Mesendoderm (in vitro differentiated cells): Measurements from ENCODE around the gene RAPGEF2.
A peak's percentile ranks its signal among the peaks of the same experiment; 100 is the strongest.
"Not testable (repeated sequence)": the region's sequence is repeated elsewhere in the genome, so short reads cannot be mapped to it uniquely, and the experiment has no call there.

Source experiments
- DNase-seq: peaks from one replicate; pipeline ENCODE4 v3.0.0; 2013
- H2AK5ac ChIP-seq: 2 replicates; pipeline ENCODE4 v1.6.1; 2013; ENCODE audit warnings: low read length, inconsistent platforms
- H2BK120ac ChIP-seq: 2 replicates; pipeline ENCODE4 v1.6.1; 2013; ENCODE audit warnings: low read depth, mild to moderate bottlenecking, low read length, moderate library complexity, mixed read lengths
- H2BK15ac ChIP-seq: replicated peaks from 2 replicates; pipeline ENCODE4 v1.6.1; 2013; ENCODE audit warnings: low read depth, mild to moderate bottlenecking, moderate library complexity
- H2BK5ac ChIP-seq: 2 replicates; pipeline ENCODE4 v1.6.1; 2013; ENCODE audit warnings: low read length, inconsistent platforms
- H3K18ac ChIP-seq: 2 replicates; pipeline ENCODE4 v1.6.1; 2013; ENCODE audit warnings: mild to moderate bottlenecking, low read length, mixed read lengths
- H3K23ac ChIP-seq: one replicate; pipeline ENCODE4 v1.6.1; 2013; ENCODE audit warnings: low read length
- H3K27ac ChIP-seq: 2 replicates; pipeline ENCODE4 v1.5.1; 2013; ENCODE audit warnings: low read depth, mild to moderate bottlenecking, inconsistent platforms, low read length, moderate library complexity
- H3K27me3 ChIP-seq: 2 replicates; pipeline ENCODE4 v1.6.1; 2013; ENCODE audit warnings: low read length, control low read depth, mild to moderate bottlenecking, inconsistent platforms; ENCODE audit not compliant: insufficient read depth, poor library complexity
- H3K36me3 ChIP-seq: 2 replicates; pipeline ENCODE4 v1.6.1; 2013; ENCODE audit warnings: low read length, inconsistent platforms; ENCODE audit not compliant: control insufficient read depth, insufficient read depth
- H3K4ac ChIP-seq: one replicate; pipeline ENCODE4 v1.6.1; 2013; ENCODE audit warnings: low read depth, mild to moderate bottlenecking, low read length, moderate library complexity
- H3K4me1 ChIP-seq: 2 replicates; pipeline ENCODE4 v1.6.1; 2013; ENCODE audit warnings: low read depth, low read length, inconsistent platforms; ENCODE audit not compliant: control insufficient read depth
- H3K4me2 ChIP-seq: 2 replicates; pipeline ENCODE4 v1.6.1; 2013; ENCODE audit warnings: low read length
- H3K4me3 ChIP-seq: 2 replicates; pipeline ENCODE4 v1.5.1; 2013; ENCODE audit warnings: mild to moderate bottlenecking, low read length
- H3K56ac ChIP-seq: one replicate; pipeline ENCODE4 v1.6.1; 2013; ENCODE audit warnings: low read length
- H3K79me1 ChIP-seq: 2 replicates; pipeline ENCODE4 v1.6.1; 2013; ENCODE audit warnings: low read length, inconsistent platforms
- H3K79me2 ChIP-seq: 2 replicates; pipeline ENCODE4 v1.6.1; 2013; ENCODE audit warnings: mild to moderate bottlenecking, low read length; ENCODE audit not compliant: control insufficient read depth, insufficient read depth
- H3K9ac ChIP-seq: 2 replicates; pipeline ENCODE4 v1.6.1; 2013; ENCODE audit warnings: low read length, inconsistent platforms
- H4K5ac ChIP-seq: one replicate; pipeline ENCODE4 v1.6.1; 2013; ENCODE audit warnings: low read length
- H4K8ac ChIP-seq: one replicate; pipeline ENCODE4 v1.6.1; 2013; ENCODE audit warnings: low read depth, mild to moderate bottlenecking, control low read depth, low read length, moderate library complexity
- WGBS: extraction: QIAGEN DNeasy Blood & Tissue Kit; methylation state at CpG from one replicate; pipeline ENCODE4 v1.1.7; 2013; ENCODE audit warnings: low lambda C conversion rate, missing lambda C conversion rate; ENCODE audit not compliant: insufficient coverage; ENCODE audit errors: extremely low coverage; 5-methylcytosine and 5-hydroxymethylcytosine counted together

RAPGEF2 gene

DNA sequence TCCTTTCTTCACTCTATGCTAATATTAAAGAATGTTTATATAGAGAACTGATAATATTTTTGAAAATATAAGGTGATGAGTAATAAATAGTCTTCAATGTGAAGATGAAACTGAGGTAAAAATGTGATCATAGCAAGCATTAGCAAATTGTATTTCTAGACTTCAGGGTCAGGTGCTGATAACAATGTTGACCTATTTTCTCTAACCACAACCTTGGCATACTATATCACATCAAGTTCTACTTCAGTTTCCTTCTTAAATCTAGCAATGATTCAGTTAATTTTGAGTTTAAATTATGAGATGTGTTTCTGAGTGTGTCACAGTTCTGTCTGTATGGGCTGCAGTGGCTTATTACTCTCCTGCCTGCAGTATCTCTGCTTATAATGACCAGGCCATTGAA is 209.4 kb downstream of the RAPGEF2 start:
- H3K4me2 ChIP-seq: no peak overlapping the region
- H3K23ac ChIP-seq: no peak overlapping the region
- peaks cover 5% of the 10 kb centered on the region for H3K4me1 ChIP-seq
- no peak overlapping the region for H4K8ac ChIP-seq
- no peaks in the 10 kb centered on the region for H3K79me2 ChIP-seq
- no peaks in the 10 kb centered on the region for H3K36me3 ChIP-seq
- H3K4me3 ChIP-seq: no peak overlapping the region
- H2AK5ac ChIP-seq: no peak overlapping the region
- H3K56ac ChIP-seq: no peak overlapping the region
- H3K27me3 ChIP-seq: no peaks in the 10 kb centered on the region
- no peak overlapping the region for H3K9ac ChIP-seq
- H2BK120ac ChIP-seq: no peak overlapping the region
- no peak overlapping the region for H4K5ac ChIP-seq
- H3K79me1 ChIP-seq: peaks cover under 1% of the 10 kb centered on the region
- no peak overlapping the region for H2BK5ac ChIP-seq
- no peak overlapping the region for H3K27ac ChIP-seq
- H3K4ac ChIP-seq: no peak overlapping the region
- no peak overlapping the region for H3K18ac ChIP-seq
- no peak overlapping the region for H2BK15ac ChIP-seq
- DNase-seq: no peak

DNA sequence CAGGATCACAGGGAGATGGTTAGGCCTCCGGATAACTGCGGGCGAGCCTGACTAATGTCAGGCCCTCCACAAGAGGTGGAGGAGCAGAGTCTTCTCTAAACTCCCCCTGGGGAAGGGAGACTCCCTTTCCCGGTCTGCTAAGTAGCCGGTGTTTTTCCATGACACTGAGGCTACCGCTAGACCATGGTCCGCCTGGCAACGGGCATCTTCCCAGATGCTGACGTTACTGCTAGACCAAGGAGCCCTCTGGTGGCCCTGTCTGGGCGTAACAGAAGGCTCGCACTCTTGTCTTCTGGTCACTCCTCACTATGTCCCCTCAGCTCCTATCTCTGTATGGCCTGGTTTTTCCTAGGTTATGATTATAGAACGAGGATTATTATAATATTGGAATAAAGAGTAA is 213.0 kb downstream of the RAPGEF2 start:
- not testable (repeated sequence) for H3K4me3 ChIP-seq, H4K5ac ChIP-seq, H3K4me1 ChIP-seq, H2AK5ac ChIP-seq, H3K27me3 ChIP-seq, H2BK120ac ChIP-seq, H2BK5ac ChIP-seq, H3K23ac ChIP-seq, H2BK15ac ChIP-seq, H3K79me2 ChIP-seq, H3K27ac ChIP-seq, H3K18ac ChIP-seq, H4K8ac ChIP-seq, H3K9ac ChIP-seq, H3K36me3 ChIP-seq, H3K79me1 ChIP-seq, H3K4ac ChIP-seq, H3K4me2 ChIP-seq
- peak overlapping the region; percentile 11 for H3K56ac ChIP-seq
- WGBS: no CpG with 5 or more reads among the region's 12 CpGs
- DNase-seq: peak; percentile 93

- Histone ChIP-seq H3K27me3 (no peaks in the 10 kb centered on the region), H2BK15ac (no peak overlapping the region), H2AK5ac (no peak overlapping the region), H3K36me3 (no peaks in the 10 kb centered on the region), H2BK120ac (no peak overlapping the region), H3K9ac (no peak overlapping the region), H3K23ac (no peak overlapping the region), H4K5ac (no peak overlapping the region), H2BK5ac (no peak overlapping the region), H3K4me3 (no peak overlapping the region), H3K56ac (no peak overlapping the region), H3K4me2 (no peak overlapping the region), H3K27ac (no peak overlapping the region), H3K4ac (no peak overlapping the region), H3K79me2 (peaks cover 2% of the 10 kb centered on the region), H3K4me1 (no peaks in the 10 kb centered on the region), H3K79me1 (peaks cover 5% of the 10 kb centered on the region), H3K18ac (no peak overlapping the region), H4K8ac (no peak overlapping the region)
- DNase-seq: no peak
- WGBS: no CpG with 5 or more reads among the region's 5 CpGs
Observed at GRCh38 chr4:159317203-159317602, 214.3 kb downstream of the RAPGEF2 start.

GRCh38 chr4:159319027-159319426 is 216.1 kb downstream of the RAPGEF2 start:
- Histone ChIP-seq H3K18ac (no peak overlapping the region), H3K4me2 (no peak overlapping the region), H3K4me1 (no peaks in the 10 kb centered on the region), H3K4me3 (no peak overlapping the region), H3K56ac (no peak overlapping the region), H3K27me3 (no peaks in the 10 kb centered on the region), H4K8ac (no peak overlapping the region), H3K4ac (no peak overlapping the region), H3K79me2 (peaks cover 2% of the 10 kb centered on the region), H4K5ac (no peak overlapping the region), H3K27ac (no peak overlapping the region), H2AK5ac (no peak overlapping the region), H2BK15ac (no peak overlapping the region), H2BK5ac (no peak overlapping the region), H3K36me3 (no peaks in the 10 kb centered on the region), H2BK120ac (no peak overlapping the region), H3K23ac (no peak overlapping the region), H3K9ac (no peak overlapping the region), H3K79me1 (peaks cover 5% of the 10 kb centered on the region)
- peak; percentile 10 for DNase-seq
- no CpG with 5 or more reads among the region's 4 CpGs for WGBS

- no peak overlapping the region for H3K4me3 ChIP-seq
- H3K56ac ChIP-seq: no peak overlapping the region
- no peak overlapping the region for H3K18ac ChIP-seq
- H2BK5ac ChIP-seq: no peak overlapping the region
- no peaks in the 10 kb centered on the region for H3K36me3 ChIP-seq
- no peak overlapping the region for H4K5ac ChIP-seq
- no peak overlapping the region for H3K4ac ChIP-seq
- H3K4me2 ChIP-seq: no peak overlapping the region
- H4K8ac ChIP-seq: no peak overlapping the region
- no peaks in the 10 kb centered on the region for H3K27me3 ChIP-seq
- no peak overlapping the region for H2BK120ac ChIP-seq
- no peak overlapping the region for H2AK5ac ChIP-seq
- no peak overlapping the region for H2BK15ac ChIP-seq
- H3K23ac ChIP-seq: no peak overlapping the region
- no peaks in the 10 kb centered on the region for H3K79me2 ChIP-seq
- no peaks in the 10 kb centered on the region for H3K4me1 ChIP-seq
- DNase-seq: no peak
- H3K27ac ChIP-seq: no peak overlapping the region
- H3K9ac ChIP-seq: no peak overlapping the region
- H3K79me1 ChIP-seq: no peaks in the 10 kb centered on the region
Observed at GRCh38 chr4:159326480-159326879, 223.6 kb downstream of the RAPGEF2 start.

DNA sequence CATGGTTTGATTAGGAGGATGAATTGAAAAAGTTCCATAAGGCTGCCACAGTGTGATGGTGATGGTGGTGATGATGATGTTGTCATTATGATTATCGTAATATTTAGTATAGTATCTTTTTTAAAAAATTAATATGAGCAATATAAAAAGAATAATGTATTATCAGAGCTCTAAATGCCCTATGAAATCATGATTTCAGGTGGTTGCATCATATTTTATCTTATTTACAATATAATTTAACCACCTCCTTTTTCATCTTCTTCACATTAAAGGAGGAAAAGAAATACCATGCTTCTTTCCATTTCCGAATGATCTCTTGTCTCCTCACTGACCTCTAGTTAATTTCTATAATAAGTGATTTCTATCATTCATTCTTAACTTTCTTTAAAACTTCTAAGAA is 225.9 kb downstream of the RAPGEF2 start:
- no peak for DNase-seq
- Histone ChIP-seq H2AK5ac (no peak overlapping the region), H3K18ac (no peak overlapping the region), H3K36me3 (no peaks in the 10 kb centered on the region), H3K56ac (no peak overlapping the region), H2BK120ac (no peak overlapping the region), H4K8ac (no peak overlapping the region), H3K23ac (no peak overlapping the region), H3K79me2 (no peaks in the 10 kb centered on the region), H2BK5ac (no peak overlapping the region), H3K4me2 (no peak overlapping the region), H3K27me3 (no peaks in the 10 kb centered on the region), H3K9ac (no peak overlapping the region), H3K27ac (no peak overlapping the region), H3K79me1 (no peaks in the 10 kb centered on the region), H4K5ac (no peak overlapping the region), H2BK15ac (no peak overlapping the region), H3K4me3 (no peak overlapping the region), H3K4ac (no peak overlapping the region), H3K4me1 (no peaks in the 10 kb centered on the region)
- WGBS: no CpG with 5 or more reads among the region's 2 CpGs
